ENCODE results near the gene JMJD8. TPM values are rescaled to one million over a fixed set of nuclear protein-coding genes. Genes with fewer than 3 reads are reported as not detected.

JMJD8 gene
- total and polyA plus RNA-seq, 9 of the 15 experiments (the other 6 are each of a cell fraction or from before 2014, with no cell fraction given), result 1.2 to 50.6 (median 29.3) TPM

DNA sequence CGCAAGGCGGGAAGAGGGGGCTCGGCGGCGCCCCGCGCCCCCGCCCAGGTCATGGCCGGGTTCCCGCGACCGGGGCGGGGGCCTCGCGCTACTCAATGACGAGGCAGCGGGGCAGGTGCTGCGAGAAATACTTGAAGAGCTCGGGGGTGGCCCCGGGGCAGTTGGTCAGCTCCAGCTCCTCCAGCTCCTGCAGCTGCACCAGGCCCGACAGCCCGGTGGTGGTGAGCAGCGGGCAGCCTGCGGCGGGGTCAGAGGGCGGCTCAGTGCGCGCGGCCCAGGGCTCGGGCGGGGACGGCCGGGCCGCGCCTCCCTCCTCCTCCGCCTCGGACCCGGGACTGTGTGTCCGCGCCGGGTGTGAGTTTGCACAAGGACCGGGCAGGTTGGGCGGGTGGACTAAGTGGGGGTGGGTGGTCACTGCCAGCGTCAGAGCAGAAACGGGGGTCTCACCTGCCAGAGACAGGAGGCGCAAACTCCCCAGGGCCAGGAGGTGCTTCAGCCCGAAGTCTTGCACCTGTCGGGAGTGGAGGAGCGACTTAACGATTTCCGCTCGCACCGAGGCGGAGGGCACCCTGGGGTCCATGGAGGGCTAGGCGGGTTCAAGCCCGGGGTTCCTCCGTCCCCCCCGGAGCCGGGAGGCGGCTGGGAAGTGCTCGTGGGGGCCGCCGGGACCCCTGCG lies 10.2 kb upstream of the JMJD8 start:
- in situ Hi-C loops (cut with MboI), result no loop called here
- TF ChIP-seq CHD1 (IDR thresholded peaks at IDR 0.05; ENCODE audit: low read length), result peak; percentile 9
- peak; percentile 24; the same call in 1 of the 2 replicates for TF ChIP-seq NR2C2 (CRISPR knock-in tag; IDR thresholded peaks at IDR 0.05)
- no peak; the same call in 1 of the 2 replicates for TF ChIP-seq NR2C2 (tag; IDR thresholded peaks at IDR 0.05)
- peak; percentile 33; the same call in 1 of the 2 replicates for TF ChIP-seq NR2C1 (IDR thresholded peaks at IDR 0.05)
- TF ChIP-seq NR2C1 (tag; IDR thresholded peaks at IDR 0.05), result peak; percentile 46; the same call in 1 of the 2 replicates
- TF ChIP-seq, protein P1, sequence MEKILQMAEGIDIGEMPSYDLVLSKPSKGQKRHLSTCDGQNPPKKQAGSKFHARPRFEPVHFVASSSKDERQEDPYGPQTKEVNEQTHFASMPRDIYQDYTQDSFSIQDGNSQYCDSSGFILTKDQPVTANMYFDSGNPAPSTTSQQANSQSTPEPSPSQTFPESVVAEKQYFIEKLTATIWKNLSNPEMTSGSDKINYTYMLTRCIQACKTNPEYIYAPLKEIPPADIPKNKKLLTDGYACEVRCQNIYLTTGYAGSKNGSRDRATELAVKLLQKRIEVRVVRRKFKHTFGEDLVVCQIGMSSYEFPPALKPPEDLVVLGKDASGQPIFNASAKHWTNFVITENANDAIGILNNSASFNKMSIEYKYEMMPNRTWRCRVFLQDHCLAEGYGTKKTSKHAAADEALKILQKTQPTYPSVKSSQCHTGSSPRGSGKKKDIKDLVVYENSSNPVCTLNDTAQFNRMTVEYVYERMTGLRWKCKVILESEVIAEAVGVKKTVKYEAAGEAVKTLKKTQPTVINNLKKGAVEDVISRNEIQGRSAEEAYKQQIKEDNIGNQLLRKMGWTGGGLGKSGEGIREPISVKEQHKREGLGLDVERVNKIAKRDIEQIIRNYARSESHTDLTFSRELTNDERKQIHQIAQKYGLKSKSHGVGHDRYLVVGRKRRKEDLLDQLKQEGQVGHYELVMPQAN (IDR thresholded peaks at IDR 0.05; ENCODE audit: borderline replicate concordance), result no peak
- TF ChIP-seq, protein P2, sequence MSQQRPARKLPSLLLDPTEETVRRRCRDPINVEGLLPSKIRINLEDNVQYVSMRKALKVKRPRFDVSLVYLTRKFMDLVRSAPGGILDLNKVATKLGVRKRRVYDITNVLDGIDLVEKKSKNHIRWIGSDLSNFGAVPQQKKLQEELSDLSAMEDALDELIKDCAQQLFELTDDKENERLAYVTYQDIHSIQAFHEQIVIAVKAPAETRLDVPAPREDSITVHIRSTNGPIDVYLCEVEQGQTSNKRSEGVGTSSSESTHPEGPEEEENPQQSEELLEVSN (IDR thresholded peaks at IDR 0.05; ENCODE audit: borderline replicate concordance in 1 of 2, extremely low read depth in 1 of 2, insufficient read depth in 1 of 2, insufficient read length in 1 of 2, low read depth in 1 of 2, low read length in 1 of 2, poor library complexity in 1 of 2, severe bottlenecking in 1 of 2), result peak in 1 of 2 experiments; percentile 55
- H3K27me3 ChIP-seq (ENCODE audit: control insufficient read depth in 2 of 2, insufficient read depth in 2 of 2, low read length in 2 of 2), result peaks cover 6 to 12% of the 10 kb centered on the region in 2 experiments; a peak in 4 of 5 replicates
- FAIRE-seq, result no peak
- POLR2A ChIA-PET, result interaction anchor here (0.6 to 1.2 kb wide), 2 partner anchors 14 to 21 kb away, joined by 3 to 4 read pairs; no protein-coding TSS in a partner anchor
- no peak overlapping the region for H3K27ac ChIP-seq (ENCODE audit: extremely low read depth, low read depth, low read length)
- H3K9me3 ChIP-seq (replicated peaks; ENCODE audit: control insufficient read depth, insufficient read depth, low read depth, low read length), result no peaks in the 10 kb centered on the region
- peak overlapping the region in 1 of 2 experiments; percentile 81; a peak in 2 of 4 replicates for H3K9ac ChIP-seq (ENCODE audit: insufficient read depth in 1 of 2, low read depth in 2 of 2, low read length in 2 of 2)
- peaks cover 2% of the 10 kb centered on the region for H3K9me1 ChIP-seq (ENCODE audit: control insufficient read depth, insufficient read depth, low read length)
- peak overlapping the region; percentile 58; the same call in 1 of the 2 replicates for H3K4me2 ChIP-seq (ENCODE audit: insufficient read depth, low read length)
- peak overlapping the region; percentile 45 for H3K4me3 ChIP-seq
- intact Hi-C loops (cut with micrococcal nuclease), result no loop called here
- BruUV-seq (replicated peaks), result no TSS peak
- CTCF ChIA-PET (ENCODE audit: low intra/inter-chr PET ratio), result no interaction called here
- H3K4me1 ChIP-seq (replicated peaks in 1 of 2; ENCODE audit: control insufficient read depth in 2 of 2, insufficient read depth in 2 of 2, low read length in 2 of 2), result peaks cover 9 to 64% of the 10 kb centered on the region in 2 experiments
- H2AFZ ChIP-seq (ENCODE audit: low read depth, low read length), result 0 out of 2 replicates have a peak overlapping the region, but pooled peaks have one; percentile 40
- peak; percentile 51 for ATAC-seq
- H4K20me1 ChIP-seq (replicated peaks; ENCODE audit: control insufficient read depth, insufficient read depth, low read length), result no peaks in the 10 kb centered on the region
- H3K36me3 ChIP-seq (ENCODE audit: control insufficient read depth, insufficient read depth, low read length), result peaks cover under 1% of the 10 kb centered on the region; the same call in 1 of the 3 replicates
- peaks cover 11% of the 10 kb centered on the region; the same call in 2 of the 3 replicates for H3K79me2 ChIP-seq (ENCODE audit: control insufficient read depth, insufficient read depth, low read length)
- 10% methylated on average over 30 of the region's 64 CpGs for WGBS (ENCODE audit: insufficient coverage, low coverage, missing lambda C conversion rate)
- peak; percentile 43 to 48 (median 46) for DNase-seq (ENCODE audit: extremely low read depth in 1 of 4, low spot score in 3 of 4)

All from K562 (cell line).